Measurements from ENCODE around the gene COL5A1.

The COL5A1 gene

DNA sequence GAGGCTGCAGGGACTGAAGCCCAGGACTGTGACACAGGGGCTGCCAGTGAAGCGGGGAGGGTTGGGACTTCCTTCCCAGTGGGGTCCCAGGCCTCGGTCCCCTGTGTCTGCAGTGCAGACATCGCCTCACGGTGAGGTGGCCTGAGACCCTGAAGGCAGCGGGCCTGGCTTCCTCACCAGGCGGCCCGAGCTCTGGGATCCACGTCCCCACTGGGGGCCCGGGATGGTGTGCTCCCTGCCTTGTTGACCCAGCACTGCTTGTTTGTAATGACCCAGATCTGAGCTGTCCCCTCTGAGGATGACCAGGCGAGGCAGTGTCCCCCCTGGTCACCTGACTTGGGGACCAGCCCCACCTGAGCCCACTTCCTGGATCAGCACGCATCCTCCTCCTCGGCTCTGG is 53.1 kb downstream of the COL5A1 start:
- in situ Hi-C loops (cut with MboI; ENCODE audit: low sequenced_read_pairs, unreplicated experiment): loop anchor here (10.0 kb wide), 1 partner anchor 290 kb away; no protein-coding TSS in a partner anchor
- no peak for DNase-seq (ENCODE audit: low spot score)
- TF ChIP-seq, protein P1, sequence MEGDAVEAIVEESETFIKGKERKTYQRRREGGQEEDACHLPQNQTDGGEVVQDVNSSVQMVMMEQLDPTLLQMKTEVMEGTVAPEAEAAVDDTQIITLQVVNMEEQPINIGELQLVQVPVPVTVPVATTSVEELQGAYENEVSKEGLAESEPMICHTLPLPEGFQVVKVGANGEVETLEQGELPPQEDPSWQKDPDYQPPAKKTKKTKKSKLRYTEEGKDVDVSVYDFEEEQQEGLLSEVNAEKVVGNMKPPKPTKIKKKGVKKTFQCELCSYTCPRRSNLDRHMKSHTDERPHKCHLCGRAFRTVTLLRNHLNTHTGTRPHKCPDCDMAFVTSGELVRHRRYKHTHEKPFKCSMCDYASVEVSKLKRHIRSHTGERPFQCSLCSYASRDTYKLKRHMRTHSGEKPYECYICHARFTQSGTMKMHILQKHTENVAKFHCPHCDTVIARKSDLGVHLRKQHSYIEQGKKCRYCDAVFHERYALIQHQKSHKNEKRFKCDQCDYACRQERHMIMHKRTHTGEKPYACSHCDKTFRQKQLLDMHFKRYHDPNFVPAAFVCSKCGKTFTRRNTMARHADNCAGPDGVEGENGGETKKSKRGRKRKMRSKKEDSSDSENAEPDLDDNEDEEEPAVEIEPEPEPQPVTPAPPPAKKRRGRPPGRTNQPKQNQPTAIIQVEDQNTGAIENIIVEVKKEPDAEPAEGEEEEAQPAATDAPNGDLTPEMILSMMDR (IDR thresholded peaks at IDR 0.05; ENCODE audit: borderline replicate concordance, control extremely low read depth, extremely low read depth, insufficient read depth, missing control alignments): no peak

DNA sequence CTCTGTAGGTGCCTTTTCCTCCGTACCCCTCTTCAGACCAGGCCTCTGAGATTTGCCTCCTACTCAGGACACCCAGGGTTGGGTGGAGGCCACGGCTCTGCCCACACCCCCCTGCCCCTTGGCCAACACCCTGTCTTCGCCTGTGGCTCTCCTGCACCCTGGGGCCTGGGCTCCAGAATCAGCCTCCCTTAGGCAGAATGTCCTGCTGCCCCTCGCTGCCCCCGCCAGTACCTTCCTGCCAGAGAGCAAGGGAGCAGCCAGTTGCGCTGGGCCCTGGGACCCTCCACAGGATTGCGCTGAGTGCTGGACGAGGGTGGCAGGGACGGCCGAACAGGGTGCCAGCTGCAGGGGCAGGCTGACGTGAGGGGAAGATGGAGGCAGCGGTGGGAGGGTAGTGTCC is 53.5 kb downstream of the COL5A1 start:
- DNase-seq (ENCODE audit: low spot score): no peak
- TF ChIP-seq, protein P1 (IDR thresholded peaks at IDR 0.05; ENCODE audit: borderline replicate concordance, control extremely low read depth, extremely low read depth, insufficient read depth, missing control alignments): no peak
- in situ Hi-C loops (cut with MboI; ENCODE audit: low sequenced_read_pairs, unreplicated experiment): loop anchor here (10.0 kb wide), 1 partner anchor 290 kb away; no protein-coding TSS in a partner anchor

DNA sequence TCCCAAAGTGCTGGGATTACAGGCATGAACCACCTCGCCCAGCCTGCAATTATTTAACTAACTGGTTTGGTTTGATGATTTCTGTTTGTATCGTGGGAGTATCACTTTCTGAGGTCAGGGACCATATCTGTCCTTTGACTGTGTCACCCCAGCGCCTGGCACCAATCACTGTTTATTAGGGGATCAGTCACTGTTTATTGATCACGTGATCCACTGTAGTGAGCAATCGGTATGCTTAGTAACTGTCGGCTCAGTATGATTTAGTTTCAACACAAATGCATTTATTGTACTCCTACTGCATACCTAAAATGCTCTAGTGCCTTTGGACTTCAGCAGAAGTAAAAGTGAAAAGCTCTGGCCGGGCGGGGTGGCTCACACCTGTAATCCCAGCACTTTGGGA is 54.8 kb downstream of the COL5A1 start:
- TF ChIP-seq, protein P1 (IDR thresholded peaks at IDR 0.05; ENCODE audit: borderline replicate concordance, control extremely low read depth, extremely low read depth, insufficient read depth, missing control alignments): no peak
- no peak for DNase-seq (ENCODE audit: low spot score)
- in situ Hi-C loops (cut with MboI; ENCODE audit: low sequenced_read_pairs, unreplicated experiment): loop anchor here (10.0 kb wide), 1 partner anchor 288 kb away; no protein-coding TSS in a partner anchor

DNA sequence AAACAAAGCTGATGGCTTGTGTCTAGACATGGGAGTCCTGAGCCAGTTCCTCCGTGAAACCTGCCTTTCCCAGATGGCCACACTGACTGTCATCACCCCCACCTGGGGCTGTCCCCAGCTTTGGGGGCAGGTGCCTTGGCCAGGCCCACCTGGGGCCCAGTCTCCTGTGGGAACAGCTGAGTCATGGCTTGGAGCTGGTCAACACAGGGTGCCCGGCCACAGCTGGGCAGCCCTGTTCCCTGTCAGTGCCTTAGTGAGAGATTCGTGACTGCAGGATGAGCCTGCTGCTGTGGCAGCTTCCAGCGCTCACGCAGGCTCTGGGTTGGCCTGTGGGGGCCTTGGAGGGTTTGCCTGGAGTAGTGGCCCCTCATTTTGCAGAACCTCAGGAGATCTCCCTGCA is 56.5 kb downstream of the COL5A1 start:
- no peak for DNase-seq (ENCODE audit: low spot score)
- in situ Hi-C loops (cut with MboI; ENCODE audit: low sequenced_read_pairs, unreplicated experiment): loop anchor here (10.0 kb wide), 1 partner anchor 287 kb away; no protein-coding TSS in a partner anchor
- TF ChIP-seq, protein P1 (IDR thresholded peaks at IDR 0.05; ENCODE audit: borderline replicate concordance, control extremely low read depth, extremely low read depth, insufficient read depth, missing control alignments): no peak

DNA sequence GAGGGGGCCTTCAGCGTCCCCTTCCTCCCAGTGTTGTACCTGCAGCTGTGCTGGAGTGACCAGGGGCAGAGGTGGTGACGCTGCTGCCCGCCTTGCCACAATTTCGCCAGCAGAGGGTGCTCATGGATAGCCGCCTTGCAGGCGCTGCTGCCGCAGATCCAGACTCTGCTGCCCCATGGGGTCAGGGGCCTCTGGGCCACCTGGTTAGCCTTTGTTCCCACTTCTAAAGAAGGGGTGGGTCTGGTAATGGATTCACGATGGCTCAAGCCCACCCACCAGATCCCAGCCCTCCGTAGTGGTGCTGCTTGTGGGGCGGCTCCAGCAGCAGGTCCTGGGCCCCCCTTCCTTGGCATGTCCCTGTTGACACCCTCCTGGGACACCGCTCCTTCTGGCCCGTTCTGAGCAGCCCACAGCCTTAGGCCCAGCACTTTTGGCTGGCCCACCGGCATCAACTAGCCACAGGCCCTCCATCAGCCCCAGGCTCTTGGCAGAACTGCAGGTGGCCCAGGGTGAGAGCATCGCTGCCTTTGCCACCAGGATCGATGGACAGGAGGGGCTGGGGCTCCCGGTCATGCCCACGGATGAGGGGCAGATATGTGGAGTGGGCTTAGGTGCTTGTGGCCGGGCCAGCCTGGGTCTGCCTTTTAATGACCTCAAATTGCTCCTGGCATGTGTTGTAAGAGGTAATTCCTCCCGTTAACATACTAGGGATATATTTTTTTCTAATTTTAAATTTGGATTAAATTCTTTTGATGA is 57.2 kb downstream of the COL5A1 start:
- peak; percentile 89 for DNase-seq (ENCODE audit: low spot score)
- TF ChIP-seq, protein P1 (IDR thresholded peaks at IDR 0.05; ENCODE audit: borderline replicate concordance, control extremely low read depth, extremely low read depth, insufficient read depth, missing control alignments): peak; percentile 94
- in situ Hi-C loops (cut with MboI; ENCODE audit: low sequenced_read_pairs, unreplicated experiment): loop anchor here (10.0 kb wide), 1 partner anchor 286 kb away; no protein-coding TSS in a partner anchor

DNA sequence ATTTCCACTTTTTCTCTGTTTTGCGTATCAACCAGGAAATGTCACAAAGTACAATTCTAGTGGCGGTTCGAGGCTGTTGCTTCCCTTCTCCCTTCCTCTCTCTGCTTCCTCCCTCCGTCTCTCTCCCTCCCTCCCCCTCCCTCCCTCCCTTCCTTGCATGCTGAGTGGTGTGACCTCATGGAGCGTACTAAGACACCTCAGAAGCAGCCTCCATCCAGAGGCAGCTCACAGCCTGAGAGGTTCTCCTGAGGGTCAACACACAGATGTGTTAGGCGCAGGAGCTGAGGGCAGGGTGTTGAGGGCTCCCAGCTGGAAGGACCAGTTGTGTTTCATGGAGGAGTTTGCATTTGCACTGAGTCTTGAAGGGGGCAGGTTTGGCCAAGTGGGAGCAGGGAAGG is 57.7 kb downstream of the COL5A1 start:
- TF ChIP-seq, protein P1 (IDR thresholded peaks at IDR 0.05; ENCODE audit: borderline replicate concordance, control extremely low read depth, extremely low read depth, insufficient read depth, missing control alignments): no peak
- in situ Hi-C loops (cut with MboI; ENCODE audit: low sequenced_read_pairs, unreplicated experiment): loop anchor here (10.0 kb wide), 1 partner anchor 285 kb away; no protein-coding TSS in a partner anchor
- DNase-seq (ENCODE audit: low spot score): no peak

All from GM13976 (cell line).